Measurements from ENCODE around the gene YAP1.

DNA sequence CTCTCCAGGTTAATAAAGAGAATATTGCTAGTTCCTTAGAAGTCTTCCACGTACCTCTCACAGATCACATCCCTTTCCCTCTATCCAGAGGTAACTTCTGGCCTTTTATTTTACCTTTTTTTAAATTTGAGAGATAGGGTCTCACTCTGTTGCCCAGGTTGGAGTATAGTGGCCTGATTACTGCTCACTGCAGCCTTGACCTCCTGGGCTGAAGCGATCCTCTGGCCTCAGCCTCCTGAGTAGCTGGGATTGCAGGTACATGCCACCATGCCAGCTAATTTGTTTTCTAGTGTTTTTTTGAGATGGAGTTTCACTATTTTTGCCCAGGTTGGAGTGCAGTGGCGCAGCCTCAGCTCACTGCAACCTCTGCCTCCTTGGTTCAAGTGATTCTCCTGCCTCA is 24.4 kb downstream of the YAP1 start:
- TF ChIP-seq ZNF70 (CRISPR knock-in tag; IDR thresholded peaks at IDR 0.05) (no peak), RARB (CRISPR knock-in tag; IDR thresholded peaks at IDR 0.05) (no peak), CSDC2 (CRISPR knock-in tag; IDR thresholded peaks at IDR 0.05) (no peak), ZC3H10 (CRISPR knock-in tag; IDR thresholded peaks at IDR 0.05) (no peak), ISL1 (CRISPR knock-in tag; IDR thresholded peaks at IDR 0.05) (no peak), ZFP3 (CRISPR knock-in tag; IDR thresholded peaks at IDR 0.05) (no peak), SNAI2 (CRISPR knock-in tag; IDR thresholded peaks at IDR 0.05) (no peak), ZFP30 (CRISPR knock-in tag; IDR thresholded peaks at IDR 0.05) (no peak)
- TF ChIP-seq, protein P1, sequence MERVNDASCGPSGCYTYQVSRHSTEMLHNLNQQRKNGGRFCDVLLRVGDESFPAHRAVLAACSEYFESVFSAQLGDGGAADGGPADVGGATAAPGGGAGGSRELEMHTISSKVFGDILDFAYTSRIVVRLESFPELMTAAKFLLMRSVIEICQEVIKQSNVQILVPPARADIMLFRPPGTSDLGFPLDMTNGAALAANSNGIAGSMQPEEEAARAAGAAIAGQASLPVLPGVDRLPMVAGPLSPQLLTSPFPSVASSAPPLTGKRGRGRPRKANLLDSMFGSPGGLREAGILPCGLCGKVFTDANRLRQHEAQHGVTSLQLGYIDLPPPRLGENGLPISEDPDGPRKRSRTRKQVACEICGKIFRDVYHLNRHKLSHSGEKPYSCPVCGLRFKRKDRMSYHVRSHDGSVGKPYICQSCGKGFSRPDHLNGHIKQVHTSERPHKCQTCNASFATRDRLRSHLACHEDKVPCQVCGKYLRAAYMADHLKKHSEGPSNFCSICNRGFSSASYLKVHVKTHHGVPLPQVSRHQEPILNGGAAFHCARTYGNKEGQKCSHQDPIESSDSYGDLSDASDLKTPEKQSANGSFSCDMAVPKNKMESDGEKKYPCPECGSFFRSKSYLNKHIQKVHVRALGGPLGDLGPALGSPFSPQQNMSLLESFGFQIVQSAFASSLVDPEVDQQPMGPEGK (CRISPR knock-in tag; IDR thresholded peaks at IDR 0.05; ENCODE audit: borderline replicate concordance) = no peak
- TF ChIP-seq, protein P2, sequence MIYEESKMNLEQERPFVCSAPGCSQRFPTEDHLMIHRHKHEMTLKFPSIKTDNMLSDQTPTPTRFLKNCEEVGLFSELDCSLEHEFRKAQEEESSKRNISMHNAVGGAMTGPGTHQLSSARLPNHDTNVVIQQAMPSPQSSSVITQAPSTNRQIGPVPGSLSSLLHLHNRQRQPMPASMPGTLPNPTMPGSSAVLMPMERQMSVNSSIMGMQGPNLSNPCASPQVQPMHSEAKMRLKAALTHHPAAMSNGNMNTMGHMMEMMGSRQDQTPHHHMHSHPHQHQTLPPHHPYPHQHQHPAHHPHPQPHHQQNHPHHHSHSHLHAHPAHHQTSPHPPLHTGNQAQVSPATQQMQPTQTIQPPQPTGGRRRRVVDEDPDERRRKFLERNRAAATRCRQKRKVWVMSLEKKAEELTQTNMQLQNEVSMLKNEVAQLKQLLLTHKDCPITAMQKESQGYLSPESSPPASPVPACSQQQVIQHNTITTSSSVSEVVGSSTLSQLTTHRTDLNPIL (CRISPR knock-in tag; IDR thresholded peaks at IDR 0.05; ENCODE audit: low read depth) = no peak
- TF ChIP-seq, protein P3, sequence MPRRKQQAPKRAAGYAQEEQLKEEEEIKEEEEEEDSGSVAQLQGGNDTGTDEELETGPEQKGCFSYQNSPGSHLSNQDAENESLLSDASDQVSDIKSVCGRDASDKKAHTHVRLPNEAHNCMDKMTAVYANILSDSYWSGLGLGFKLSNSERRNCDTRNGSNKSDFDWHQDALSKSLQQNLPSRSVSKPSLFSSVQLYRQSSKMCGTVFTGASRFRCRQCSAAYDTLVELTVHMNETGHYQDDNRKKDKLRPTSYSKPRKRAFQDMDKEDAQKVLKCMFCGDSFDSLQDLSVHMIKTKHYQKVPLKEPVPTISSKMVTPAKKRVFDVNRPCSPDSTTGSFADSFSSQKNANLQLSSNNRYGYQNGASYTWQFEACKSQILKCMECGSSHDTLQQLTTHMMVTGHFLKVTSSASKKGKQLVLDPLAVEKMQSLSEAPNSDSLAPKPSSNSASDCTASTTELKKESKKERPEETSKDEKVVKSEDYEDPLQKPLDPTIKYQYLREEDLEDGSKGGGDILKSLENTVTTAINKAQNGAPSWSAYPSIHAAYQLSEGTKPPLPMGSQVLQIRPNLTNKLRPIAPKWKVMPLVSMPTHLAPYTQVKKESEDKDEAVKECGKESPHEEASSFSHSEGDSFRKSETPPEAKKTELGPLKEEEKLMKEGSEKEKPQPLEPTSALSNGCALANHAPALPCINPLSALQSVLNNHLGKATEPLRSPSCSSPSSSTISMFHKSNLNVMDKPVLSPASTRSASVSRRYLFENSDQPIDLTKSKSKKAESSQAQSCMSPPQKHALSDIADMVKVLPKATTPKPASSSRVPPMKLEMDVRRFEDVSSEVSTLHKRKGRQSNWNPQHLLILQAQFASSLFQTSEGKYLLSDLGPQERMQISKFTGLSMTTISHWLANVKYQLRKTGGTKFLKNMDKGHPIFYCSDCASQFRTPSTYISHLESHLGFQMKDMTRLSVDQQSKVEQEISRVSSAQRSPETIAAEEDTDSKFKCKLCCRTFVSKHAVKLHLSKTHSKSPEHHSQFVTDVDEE (CRISPR knock-in tag; IDR thresholded peaks at IDR 0.05) = no peak

All from SK-N-SH treated with all-trans-retinoic acid at 6 μM for 48 hours (cell line).